Gastroesophageal sphincter (tissue), 3 donors: ENCODE measurements around the gene RAF1.

Source experiments
- POLR2A ChIP-seq, 2 donors: fragments of 450-650 bp; IDR thresholded peaks; one replicate each; pipeline ENCODE4 v1.6.1; 2017; ENCODE audit warnings: antibody characterized with exemption in 2 of 2, mild to moderate bottlenecking in 2 of 2, moderate library complexity in 1 of 2
- TF ChIP-seq, protein P1 (sequence below), 4 experiments: fragments of 200-600 bp in 2 of 4; fragments of 450-650 bp in 2 of 4; sonication (generic) in 1 of 4; IDR thresholded peaks; one replicate each; pipeline ENCODE4 v1.5.1; 2017 to 2019; ENCODE audit warnings: antibody characterized with exemption in 4 of 4, mild to moderate bottlenecking in 2 of 4, moderate library complexity in 2 of 4

DNA sequence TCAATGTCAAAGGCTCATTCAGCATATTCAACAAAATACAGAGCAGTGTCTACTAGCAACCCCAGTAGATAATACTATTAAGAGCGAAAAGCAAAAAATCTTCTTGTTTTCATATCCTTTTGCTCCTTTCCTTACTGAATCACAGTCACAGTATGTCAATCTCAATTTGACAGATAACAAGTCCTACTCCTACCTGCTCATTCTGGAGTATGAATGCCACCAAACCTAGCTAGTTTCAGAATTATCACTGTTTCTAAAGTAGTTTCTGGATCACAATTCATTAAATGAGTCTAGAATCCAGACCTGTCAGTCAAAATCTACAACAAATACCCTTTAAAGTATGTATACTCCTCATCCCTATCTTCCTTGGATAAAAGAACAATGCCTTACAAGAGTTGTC lies 55.5 kb downstream of the RAF1 start:
- TF ChIP-seq, protein P1, sequence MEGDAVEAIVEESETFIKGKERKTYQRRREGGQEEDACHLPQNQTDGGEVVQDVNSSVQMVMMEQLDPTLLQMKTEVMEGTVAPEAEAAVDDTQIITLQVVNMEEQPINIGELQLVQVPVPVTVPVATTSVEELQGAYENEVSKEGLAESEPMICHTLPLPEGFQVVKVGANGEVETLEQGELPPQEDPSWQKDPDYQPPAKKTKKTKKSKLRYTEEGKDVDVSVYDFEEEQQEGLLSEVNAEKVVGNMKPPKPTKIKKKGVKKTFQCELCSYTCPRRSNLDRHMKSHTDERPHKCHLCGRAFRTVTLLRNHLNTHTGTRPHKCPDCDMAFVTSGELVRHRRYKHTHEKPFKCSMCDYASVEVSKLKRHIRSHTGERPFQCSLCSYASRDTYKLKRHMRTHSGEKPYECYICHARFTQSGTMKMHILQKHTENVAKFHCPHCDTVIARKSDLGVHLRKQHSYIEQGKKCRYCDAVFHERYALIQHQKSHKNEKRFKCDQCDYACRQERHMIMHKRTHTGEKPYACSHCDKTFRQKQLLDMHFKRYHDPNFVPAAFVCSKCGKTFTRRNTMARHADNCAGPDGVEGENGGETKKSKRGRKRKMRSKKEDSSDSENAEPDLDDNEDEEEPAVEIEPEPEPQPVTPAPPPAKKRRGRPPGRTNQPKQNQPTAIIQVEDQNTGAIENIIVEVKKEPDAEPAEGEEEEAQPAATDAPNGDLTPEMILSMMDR (IDR thresholded peaks at IDR 0.05): no peak
- no peak for TF ChIP-seq POLR2A (IDR thresholded peaks at IDR 0.05)
